CD4-positive, CD25-positive, alpha-beta regulatory T cell (primary cell): Measurements from ENCODE around the gene LCT. TPM values are rescaled to one million over a fixed set of nuclear protein-coding genes. Genes with fewer than 3 reads are reported as not detected.
A peak's percentile ranks its signal among the peaks of the same experiment; 100 is the strongest.
"Not testable (repeated sequence)": the region's sequence is repeated elsewhere in the genome, so short reads cannot be mapped to it uniquely, and the experiment has no call there.

Experiments used
- ATAC-seq, 2 donors: fragments of 150-1000 bp; cut with Tn5 transposase; one replicate each; pipeline ENCODE4 v1.10.0; 2021; ENCODE audit warnings: low read depth in 2 of 2, moderate number of reproducible peaks in 2 of 2, moderate library complexity in 1 of 2
- DNase-seq, 3 donors: peaks; one replicate each; pipeline versions ENCODE4 v3.0.0 to v3.0.0-alpha.2; 2012 to 2022; ENCODE audit warnings: mixed read lengths in 1 of 3
- H3K27ac ChIP-seq: one replicate; pipeline ENCODE4 v1.7.0; 2013; ENCODE audit warnings: mild to moderate bottlenecking, low read length; ENCODE audit not compliant: insufficient read depth, poor library complexity, severe bottlenecking
- H3K27me3 ChIP-seq: one replicate; pipeline ENCODE4 v1.7.0; 2013; ENCODE audit warnings: low read length; ENCODE audit not compliant: control insufficient read depth, insufficient read depth
- H3K36me3 ChIP-seq: one replicate; pipeline ENCODE4 v1.7.0; 2013; ENCODE audit warnings: mild to moderate bottlenecking, low read length, moderate library complexity; ENCODE audit not compliant: control insufficient read depth, insufficient read depth
- H3K4me1 ChIP-seq: 2 replicates; pipeline ENCODE4 v1.7.0; 2013; ENCODE audit warnings: mild to moderate bottlenecking, low read length; ENCODE audit not compliant: insufficient read depth, control insufficient read depth, poor library complexity, severe bottlenecking
- H3K4me3 ChIP-seq: one replicate; pipeline ENCODE4 v1.7.0; 2013; ENCODE audit warnings: low read depth, mild to moderate bottlenecking, low read length, moderate library complexity
- H3K9me3 ChIP-seq, 2 experiments: 1 replicate in 1 of 2; 2 replicates in 1 of 2; pipeline ENCODE4 v1.7.0; 2013; ENCODE audit warnings: low read length in 2 of 2, mild to moderate bottlenecking in 1 of 2, moderate library complexity in 1 of 2; ENCODE audit not compliant: control insufficient read depth in 2 of 2
- H3K27ac Mint-ChIP-seq, 3 donors: one replicate each; pipeline ENCODE4 v1.8.0; 2020 to 2022; ENCODE audit warnings: mild to moderate bottlenecking in 3 of 3, mixed read lengths in 3 of 3, moderate library complexity in 2 of 3
- H3K27me3 Mint-ChIP-seq: one replicate; pipeline ENCODE4 v1.8.0; 2022; ENCODE audit warnings: mild to moderate bottlenecking, mixed read lengths
- H3K36me3 Mint-ChIP-seq: one replicate; pipeline ENCODE4 v1.8.0; 2020; ENCODE audit warnings: mixed read lengths
- H3K4me1 Mint-ChIP-seq, 4 donors: one replicate each; pipeline ENCODE4 v1.8.0; 2020 to 2022; ENCODE audit warnings: mixed read lengths in 4 of 4, mild to moderate bottlenecking in 1 of 4
- H3K4me3 Mint-ChIP-seq, 4 donors: one replicate each; pipeline ENCODE4 v1.8.0; 2020 to 2022; ENCODE audit warnings: mild to moderate bottlenecking in 4 of 4, mixed read lengths in 4 of 4, moderate library complexity in 3 of 4
- H3K9me3 Mint-ChIP-seq, 7 donors: one replicate each; pipeline ENCODE4 v1.8.0; 2020 to 2022; ENCODE audit warnings: mixed read lengths in 7 of 7, mild to moderate bottlenecking in 3 of 7, moderate library complexity in 2 of 7
- polyA plus RNA-seq, 4 donors: library from polyadenylated mRNA; unstranded; fragments of 300-500 nt; fragmentation: Illumina TruSeq; gene quantifications; one replicate each; pipeline ENCODE4 v1.2.3, GENCODE V29; 2021
- total RNA-seq: library from RNA; stranded (reverse); gene quantifications from one replicate; pipeline ENCODE4 v1.2.3, GENCODE V29; 2022

LCT gene
- total RNA-seq, result not detected
- not detected for polyA plus RNA-seq

DNA sequence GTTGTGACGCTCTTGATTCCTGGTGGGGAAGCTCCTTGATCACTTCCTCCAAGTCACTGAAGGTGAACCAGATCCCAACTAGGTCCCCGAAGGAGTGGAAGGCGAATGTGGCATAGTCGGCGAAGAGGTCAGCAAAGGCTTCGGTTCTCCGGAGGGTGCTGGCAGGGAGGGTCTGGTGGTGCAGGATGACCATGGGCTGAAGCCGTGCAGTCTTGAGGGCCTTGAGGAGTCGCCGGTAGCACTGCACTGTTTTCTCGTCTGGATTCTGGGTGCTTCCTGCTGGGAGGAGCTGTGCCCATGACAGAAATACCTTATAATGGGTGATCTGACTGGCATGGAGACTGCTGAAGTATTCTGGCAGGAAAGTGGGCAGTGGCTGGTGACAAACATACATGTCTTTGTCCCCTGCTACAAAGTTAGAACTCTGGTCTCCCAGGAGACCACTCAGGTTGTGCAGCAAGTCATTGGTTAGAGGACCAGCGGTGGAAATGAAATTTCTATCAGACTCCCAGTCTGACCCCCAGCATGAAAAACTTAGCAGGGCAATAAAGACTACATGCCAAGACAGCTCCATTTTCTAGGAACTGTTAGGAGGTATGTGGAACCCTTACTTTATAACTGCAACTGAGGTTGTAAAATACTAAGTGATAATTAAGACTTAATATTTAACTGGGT lies at the start of gene LCT:
Gene LCT, minus strand, starts transcription at position 589 of the 675 bp plus-strand sequence. Its CDS starts 15 bp downstream, at position 574.
- no peak within 1 kb of the TSS for H3K4me3 ChIP-seq
- no peaks in the 10 kb centered on the region for H3K9me3 ChIP-seq
- no peak within 1 kb of the TSS for H3K27ac ChIP-seq
- Mint-ChIP-seq H3K27ac (peak within 1 kb of the TSS in 1 of 3 donors; percentile 77), H3K4me3 (no peak within 1 kb of the TSS), H3K4me1 (peaks cover 6 to 14% (median 11%) of the 10 kb centered on the region in 4 donors), H3K27me3 (no peaks in the 10 kb centered on the region), H3K36me3 (peaks cover 5% of the 10 kb centered on the region), H3K9me3 (no peaks in the 10 kb centered on the region)
- DNase-seq (no peak), ATAC-seq (no peak)
- H3K36me3 ChIP-seq, result peaks cover 9% of the 10 kb centered on the region
- no peaks in the 10 kb centered on the region for H3K27me3 ChIP-seq
- no peaks in the 10 kb centered on the region for H3K4me1 ChIP-seq

GRCh38 chr2:135885709-135886108 lies 48.7 kb upstream of the LCT start:
- Histone ChIP-seq H3K36me3 (no peaks in the 10 kb centered on the region), H3K9me3 (no peaks in the 10 kb centered on the region), H3K4me3 (no peak overlapping the region), H3K4me1 (no peaks in the 10 kb centered on the region), H3K27me3 (peaks cover 6% of the 10 kb centered on the region), H3K27ac (no peak overlapping the region)
- no peaks in the 10 kb centered on the region for H3K36me3 Mint-ChIP-seq
- no peak for DNase-seq
- H3K4me1 Mint-ChIP-seq, result peaks cover 0 to 2% (median 0%) of the 10 kb centered on the region in 4 donors
- ATAC-seq, result no peak
- H3K9me3 Mint-ChIP-seq, result no peaks in the 10 kb centered on the region
- H3K4me3 Mint-ChIP-seq, result no peak overlapping the region
- peaks cover 13% of the 10 kb centered on the region for H3K27me3 Mint-ChIP-seq
- no peak overlapping the region for H3K27ac Mint-ChIP-seq

DNA sequence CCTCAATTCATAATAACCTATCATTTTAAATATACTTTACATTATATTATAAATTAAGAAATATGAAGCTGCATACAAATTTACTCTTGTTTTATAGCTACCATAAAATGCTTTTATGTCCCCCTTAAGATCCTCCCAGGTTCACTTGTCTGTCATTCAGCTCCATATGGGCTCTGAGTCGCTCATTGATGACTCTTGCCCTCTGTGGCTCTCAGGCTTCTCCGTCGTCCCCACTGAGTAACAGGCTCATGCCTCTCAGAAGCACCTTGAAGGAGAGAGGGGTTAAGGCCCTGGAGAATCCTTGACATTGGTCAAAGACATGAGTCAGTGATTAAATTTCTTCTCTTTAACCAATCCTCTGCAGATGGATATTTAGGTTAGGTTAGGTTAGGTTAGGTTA lies 45.4 kb upstream of the LCT start:
- no peak overlapping the region for H3K4me3 Mint-ChIP-seq
- Histone ChIP-seq H3K4me3 (no peak overlapping the region), H3K36me3 (no peaks in the 10 kb centered on the region), H3K4me1 (no peaks in the 10 kb centered on the region), H3K27me3 (peaks cover 6% of the 10 kb centered on the region), H3K9me3 (no peaks in the 10 kb centered on the region), H3K27ac (no peak overlapping the region)
- H3K27ac Mint-ChIP-seq, result no peak overlapping the region
- H3K36me3 Mint-ChIP-seq, result no peaks in the 10 kb centered on the region
- peaks cover 13% of the 10 kb centered on the region for H3K27me3 Mint-ChIP-seq
- H3K4me1 Mint-ChIP-seq, result peaks cover 0 to 3% (median 1%) of the 10 kb centered on the region in 4 donors
- DNase-seq, result no peak
- no peaks in the 10 kb centered on the region for H3K9me3 Mint-ChIP-seq
- ATAC-seq, result no peak

DNA sequence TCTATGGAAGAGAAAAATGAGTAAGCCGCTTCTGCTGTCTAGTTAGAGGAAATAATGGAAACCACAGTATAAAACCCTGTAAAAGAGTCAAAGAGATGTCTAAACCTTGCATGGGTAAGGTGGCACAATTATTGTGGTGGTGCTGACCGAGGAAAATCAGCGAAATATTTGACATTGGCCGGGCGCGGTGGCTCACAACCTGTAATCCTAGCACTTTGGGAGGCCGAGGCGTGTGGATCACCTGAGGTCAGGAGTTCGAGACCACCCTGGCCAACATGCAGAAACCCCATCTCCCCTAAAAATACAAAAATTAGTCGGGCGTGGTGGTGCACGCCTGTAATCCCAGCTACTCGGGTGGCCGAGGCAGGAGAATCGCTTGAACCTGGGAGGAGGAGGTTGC lies 39.8 kb upstream of the LCT start:
- H3K36me3 Mint-ChIP-seq, DNase-seq, H3K27me3 ChIP-seq, H3K9me3 Mint-ChIP-seq, H3K27me3 Mint-ChIP-seq, ATAC-seq, H3K9me3 ChIP-seq: not testable (repeated sequence)
- Mint-ChIP-seq H3K27ac (peak overlapping the region; percentile 87 to 98 (median 89)), H3K4me1 (peaks cover 17 to 45% (median 32%) of the 10 kb centered on the region in 4 donors), H3K4me3 (peak overlapping the region; percentile 88 to 95 (median 91))
- H3K4me3 ChIP-seq, result peak overlapping the region; percentile 82
- peaks cover 11% of the 10 kb centered on the region for H3K36me3 ChIP-seq
- peak overlapping the region; percentile 93 for H3K27ac ChIP-seq
- H3K4me1 ChIP-seq, result peaks cover 28% of the 10 kb centered on the region

DNA sequence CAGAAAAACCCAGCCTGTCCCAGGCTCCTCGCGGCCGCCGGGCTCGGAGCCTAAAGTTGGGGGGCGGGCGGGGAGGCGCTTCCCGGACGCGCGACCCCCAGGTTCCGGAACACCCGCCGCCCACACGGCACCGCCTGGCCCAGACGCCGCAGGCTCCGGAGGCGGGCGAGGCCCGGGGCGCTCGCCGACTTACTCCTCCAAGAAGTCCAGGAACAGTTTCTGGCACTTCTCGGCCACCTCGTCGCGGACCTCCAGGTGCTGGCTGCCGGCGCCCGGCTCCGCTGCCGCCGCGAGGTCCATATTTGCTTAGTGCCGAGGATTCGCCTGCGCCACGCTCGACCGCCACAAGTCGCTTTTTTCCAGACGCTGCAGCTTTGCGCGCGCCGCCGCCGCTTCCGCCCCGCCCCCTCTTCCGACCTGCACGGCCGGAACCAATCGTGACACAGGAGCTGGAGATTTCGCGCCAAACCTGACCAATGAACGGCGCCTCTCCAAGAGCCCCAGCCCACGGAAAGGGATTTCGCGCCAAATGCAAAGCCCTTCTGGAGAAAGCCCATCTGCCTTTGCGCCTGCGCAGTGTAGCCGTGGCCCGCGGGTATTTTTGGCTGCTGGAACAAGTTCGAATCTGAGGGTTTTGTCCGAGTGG lies 39.2 kb upstream of the LCT start, which contains the start of gene MCM6:
Gene MCM6, minus strand, starts transcription at position 378 of the 646 bp plus-strand sequence. Its CDS starts 78 bp downstream, at position 300.
- H3K4me3 ChIP-seq, result peak within 1 kb of the TSS; percentile 86
- H3K4me1 Mint-ChIP-seq, result peaks cover 17 to 49% (median 35%) of the 10 kb centered on the region in 4 donors
- H3K9me3 Mint-ChIP-seq, result no peaks in the 10 kb centered on the region

DNA sequence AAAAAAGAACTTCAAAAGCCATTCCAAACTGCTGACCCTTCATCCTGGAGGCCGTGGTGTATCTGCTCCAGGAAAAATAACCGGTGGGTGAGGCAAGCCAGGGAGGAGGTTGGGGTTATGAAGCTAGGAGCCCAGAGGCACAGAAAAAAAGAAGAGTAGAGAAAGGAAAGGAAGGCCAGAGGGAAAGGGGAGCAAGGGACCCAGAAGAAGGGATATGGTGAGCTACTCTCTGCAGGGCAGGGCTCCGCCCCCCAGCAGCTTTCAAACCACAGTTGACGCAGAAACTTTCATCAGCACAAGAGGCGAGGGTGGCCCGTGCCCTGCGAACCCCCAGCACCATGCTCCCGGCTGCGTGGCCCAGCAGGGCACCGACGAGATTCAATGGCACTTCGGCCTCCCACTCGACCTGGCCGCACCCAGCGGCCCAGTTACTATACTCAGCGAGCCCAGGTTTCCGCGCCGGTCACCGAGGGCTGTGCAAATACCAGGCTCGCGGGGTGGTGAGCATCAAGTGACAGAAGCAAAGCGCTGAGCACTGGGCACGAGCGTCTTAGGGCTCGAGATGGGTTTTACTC lies 38.6 kb upstream of the LCT start:
- H3K27ac ChIP-seq, result peak overlapping the region; percentile 93
- Mint-ChIP-seq H3K9me3 (no peaks in the 10 kb centered on the region), H3K27me3 (peaks cover 5% of the 10 kb centered on the region), H3K36me3 (no peaks in the 10 kb centered on the region), H3K4me1 (peaks cover 17 to 52% (median 35%) of the 10 kb centered on the region in 4 donors), H3K27ac (peak overlapping the region; percentile 38 to 98 (median 87)), H3K4me3 (peak overlapping the region; percentile 88 to 95 (median 91))
- peak overlapping the region; percentile 86 for H3K4me3 ChIP-seq
- no peaks in the 10 kb centered on the region for H3K27me3 ChIP-seq
- peak; percentile 63 to 86 (median 81) for DNase-seq
- no peaks in the 10 kb centered on the region for H3K9me3 ChIP-seq
- peaks cover 18% of the 10 kb centered on the region for H3K36me3 ChIP-seq
- peak; percentile 75 to 77 for ATAC-seq
- peaks cover 28% of the 10 kb centered on the region for H3K4me1 ChIP-seq

More for the DNA sequence above, 39.2 kb upstream of the LCT start, which contains the start of gene MCM6:
- H3K27me3 ChIP-seq, result no peaks in the 10 kb centered on the region
- ATAC-seq, result peak; percentile 91 to 95
- H3K36me3 Mint-ChIP-seq, result no peaks in the 10 kb centered on the region
- H3K27ac ChIP-seq, result peak within 1 kb of the TSS; percentile 93
- H3K9me3 ChIP-seq, result no peaks in the 10 kb centered on the region
- peaks cover 16% of the 10 kb centered on the region for H3K36me3 ChIP-seq
- peaks cover 28% of the 10 kb centered on the region for H3K4me1 ChIP-seq
- peak within 1 kb of the TSS; percentile 87 to 98 (median 98) for H3K27ac Mint-ChIP-seq
- H3K4me3 Mint-ChIP-seq, result peak within 1 kb of the TSS; percentile 88 to 95 (median 91)
- peak; percentile 97 to 100 (median 97) for DNase-seq
- peaks cover 5% of the 10 kb centered on the region for H3K27me3 Mint-ChIP-seq

DNA sequence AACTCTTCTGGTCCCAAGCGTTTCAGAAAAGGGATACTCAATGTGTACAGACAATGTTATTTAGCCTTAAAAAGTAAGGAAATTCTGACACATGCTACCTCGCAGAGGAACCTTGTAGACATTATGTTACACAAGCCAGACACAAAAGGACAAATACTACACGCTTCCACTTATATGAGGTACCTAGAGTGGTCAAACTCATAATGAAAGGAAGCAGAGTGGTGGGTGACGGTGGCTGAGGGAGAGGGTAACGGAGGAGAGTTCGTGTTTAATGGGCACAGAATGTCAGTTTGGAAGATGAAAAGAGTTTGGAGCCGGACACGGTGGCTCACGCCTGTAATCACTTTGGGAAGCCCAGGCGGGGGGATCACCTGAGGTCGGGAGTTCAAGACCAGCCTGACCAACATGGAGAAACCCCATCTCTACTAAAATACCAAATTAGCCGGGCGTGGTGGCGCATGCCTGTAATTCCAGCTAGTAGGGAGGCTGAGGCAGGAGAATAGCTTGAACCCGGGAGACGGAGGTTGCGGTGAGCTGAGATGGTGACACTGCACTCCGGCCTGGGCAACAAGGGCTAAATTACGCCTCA lies 37.9 kb upstream of the LCT start:
- Mint-ChIP-seq H3K9me3 (no peaks in the 10 kb centered on the region), H3K4me3 (peak overlapping the region; percentile 88 to 95 (median 91)), H3K27me3 (peaks cover 5% of the 10 kb centered on the region), H3K4me1 (peaks cover 24 to 56% (median 40%) of the 10 kb centered on the region in 4 donors), H3K27ac (peak overlapping the region in 2 of 3 donors; percentile 87 to 98), H3K36me3 (peaks cover 6% of the 10 kb centered on the region)
- Histone ChIP-seq H3K4me3 (peak overlapping the region; percentile 86), H3K36me3 (peaks cover 25% of the 10 kb centered on the region), H3K4me1 (peaks cover 28% of the 10 kb centered on the region), H3K27ac (peak overlapping the region; percentile 93), H3K27me3 (no peaks in the 10 kb centered on the region), H3K9me3 (no peaks in the 10 kb centered on the region)
- ATAC-seq (no peak), DNase-seq (peak in 1 of 3 donors; percentile 16)
